ENCODE data around the gene NUBP2. TPM values are rescaled to one million over a fixed set of nuclear protein-coding genes. Genes with fewer than 3 reads are reported as not detected.

The NUBP2 gene
- total RNA-seq, 2 experiments from 2014 or later = 55.6 to 55.9 TPM

GRCh38 chr16:1777375-1778199 is 5.2 kb upstream of the NUBP2 start:
- DNase-seq (no peak), ATAC-seq (ENCODE audit: low read depth) (no peak)
- Mint-ChIP-seq H3K27me3 (no peaks in the 10 kb centered on the region), H3K36me3 (peaks cover 3% of the 10 kb centered on the region), H3K9me3 (no peaks in the 10 kb centered on the region), H3K27ac (no peak overlapping the region), H3K4me3 (no peak overlapping the region), H3K4me1 (peaks cover 12% of the 10 kb centered on the region)
- POLR2A ChIA-PET = no interaction called here

GRCh38 chr16:1778200-1779179 is 4.3 kb upstream of the NUBP2 start:
- no peak for DNase-seq
- H3K36me3 Mint-ChIP-seq = peaks cover 3% of the 10 kb centered on the region
- ATAC-seq (ENCODE audit: low read depth) = no peak
- H3K4me3 Mint-ChIP-seq = no peak overlapping the region
- no peaks in the 10 kb centered on the region for H3K27me3 Mint-ChIP-seq
- POLR2A ChIA-PET = interaction anchor here (1.5 kb wide), 1 partner anchor 9 kb away, joined by 4 read pairs; no protein-coding TSS in a partner anchor
- peak overlapping the region; percentile 20 for H3K27ac Mint-ChIP-seq
- peaks cover 14% of the 10 kb centered on the region for H3K4me1 Mint-ChIP-seq
- H3K9me3 Mint-ChIP-seq = no peaks in the 10 kb centered on the region

- no peaks in the 10 kb centered on the region for H3K27me3 Mint-ChIP-seq
- H3K4me3 Mint-ChIP-seq = no peak overlapping the region
- POLR2A ChIA-PET = interaction anchor here (1.5 kb wide), 1 partner anchor 9 kb away, joined by 4 read pairs; no protein-coding TSS in a partner anchor
- H3K36me3 Mint-ChIP-seq = peaks cover 3% of the 10 kb centered on the region
- H3K9me3 Mint-ChIP-seq = no peaks in the 10 kb centered on the region
- peaks cover 16% of the 10 kb centered on the region for H3K4me1 Mint-ChIP-seq
- ATAC-seq (ENCODE audit: low read depth) (no peak), DNase-seq (no peak)
- H3K27ac Mint-ChIP-seq = peak overlapping the region; percentile 20
Measured at GRCh38 chr16:1779234-1779701, 3.5 kb upstream of the NUBP2 start.

- POLR2A ChIA-PET = interaction anchor here (0.8 to 1.5 kb wide), 2 partner anchors 9 to 10 kb away, joined by 3 to 4 read pairs; partner anchors contain the start of gene NME3
- DNase-seq = no peak
Measured at GRCh38 chr16:1779741-1780676, 2.8 kb upstream of the NUBP2 start.

GRCh38 chr16:1780677-1781072 is 2.1 kb upstream of the NUBP2 start:
- Mint-ChIP-seq H3K4me1 (peaks cover 17% of the 10 kb centered on the region), H3K36me3 (peaks cover 3% of the 10 kb centered on the region), H3K27me3 (no peaks in the 10 kb centered on the region), H3K27ac (no peak overlapping the region), H3K4me3 (peak overlapping the region; percentile 89), H3K9me3 (no peaks in the 10 kb centered on the region)
- ATAC-seq (ENCODE audit: low read depth) (no peak), DNase-seq (no peak)
- POLR2A ChIA-PET = interaction anchor here (0.8 to 1.1 kb wide), 2 partner anchors 10 to 18 kb away, joined by 3 read pairs; partner anchors contain the start of gene NME3

More at GRCh38 chr16:1779741-1780676, 2.8 kb upstream of the NUBP2 start:
- no peak for ATAC-seq (ENCODE audit: low read depth)
- H3K9me3 Mint-ChIP-seq = no peaks in the 10 kb centered on the region
- H3K27ac Mint-ChIP-seq = no peak overlapping the region
- no peaks in the 10 kb centered on the region for H3K27me3 Mint-ChIP-seq
- H3K36me3 Mint-ChIP-seq = peaks cover 3% of the 10 kb centered on the region
- peaks cover 16% of the 10 kb centered on the region for H3K4me1 Mint-ChIP-seq
- H3K4me3 Mint-ChIP-seq = no peak overlapping the region

GRCh38 chr16:1781254-1781653 is 1.5 kb upstream of the NUBP2 start:
- Mint-ChIP-seq H3K27me3 (no peaks in the 10 kb centered on the region), H3K9me3 (no peaks in the 10 kb centered on the region), H3K27ac (peak overlapping the region; percentile 70), H3K4me1 (peaks cover 17% of the 10 kb centered on the region), H3K4me3 (peak overlapping the region; percentile 89), H3K36me3 (peaks cover 3% of the 10 kb centered on the region)
- ATAC-seq (ENCODE audit: low read depth) (no peak), DNase-seq (peak; percentile 30)
- POLR2A ChIA-PET = interaction anchor here (1.1 to 3.7 kb wide), 5 partner anchors 9 to 103 kb away, joined by 3 to 88 read pairs (median 9); partner anchors contain the start of genes EME2, FAHD1, HAGH and JPT2

- H3K4me3 Mint-ChIP-seq = peak overlapping the region; percentile 89
- H3K36me3 Mint-ChIP-seq = peaks cover 3% of the 10 kb centered on the region
- no peaks in the 10 kb centered on the region for H3K27me3 Mint-ChIP-seq
- peak overlapping the region; percentile 70 for H3K27ac Mint-ChIP-seq
- H3K9me3 Mint-ChIP-seq = no peaks in the 10 kb centered on the region
- DNase-seq (no peak), ATAC-seq (ENCODE audit: low read depth) (no peak)
- peaks cover 17% of the 10 kb centered on the region for H3K4me1 Mint-ChIP-seq
- POLR2A ChIA-PET = interaction anchor here (0.9 to 3.7 kb wide), 14 partner anchors 9 to 373 kb away, joined by 3 to 88 read pairs (median 7); partner anchors contain the start of genes EME2, FAHD1, HAGH and IFT140
Measured at GRCh38 chr16:1781758-1782407, 877 bp upstream of the NUBP2 start.

- no peak for ATAC-seq (ENCODE audit: low read depth)
- Mint-ChIP-seq H3K36me3 (peaks cover 4% of the 10 kb centered on the region), H3K9me3 (no peaks in the 10 kb centered on the region), H3K4me1 (peaks cover 19% of the 10 kb centered on the region), H3K4me3 (peak overlapping the region; percentile 45), H3K27ac (no peak overlapping the region), H3K27me3 (no peaks in the 10 kb centered on the region)
- no peak for DNase-seq
- POLR2A ChIA-PET = interaction anchor here (1.0 to 3.7 kb wide), 2 partner anchors 8 to 13 kb away, joined by 3 to 88 read pairs; partner anchors contain the start of genes EME2, IGFALS, MRPS34 and NME3
Measured at GRCh38 chr16:1784977-1785845, 2.5 kb downstream of the NUBP2 start.

GRCh38 chr16:1785846-1786170 is 3.0 kb downstream of the NUBP2 start:
- no peak for ATAC-seq (ENCODE audit: low read depth)
- no peaks in the 10 kb centered on the region for H3K27me3 Mint-ChIP-seq
- no peak for DNase-seq
- H3K4me1 Mint-ChIP-seq = peaks cover 18% of the 10 kb centered on the region
- no peak overlapping the region for H3K4me3 Mint-ChIP-seq
- POLR2A ChIA-PET = no interaction called here
- no peak overlapping the region for H3K27ac Mint-ChIP-seq
- H3K36me3 Mint-ChIP-seq = peaks cover 4% of the 10 kb centered on the region
- H3K9me3 Mint-ChIP-seq = no peaks in the 10 kb centered on the region

- Mint-ChIP-seq H3K9me3 (no peaks in the 10 kb centered on the region), H3K36me3 (peaks cover 4% of the 10 kb centered on the region), H3K27ac (no peak overlapping the region), H3K4me3 (no peak overlapping the region), H3K27me3 (no peaks in the 10 kb centered on the region), H3K4me1 (peaks cover 12% of the 10 kb centered on the region)
- DNase-seq (peak; percentile 24), ATAC-seq (ENCODE audit: low read depth) (no peak)
- POLR2A ChIA-PET = no interaction called here
Measured at GRCh38 chr16:1786242-1787055, 3.7 kb downstream of the NUBP2 start.

- Mint-ChIP-seq H3K27me3 (no peaks in the 10 kb centered on the region), H3K4me1 (peaks cover 8% of the 10 kb centered on the region), H3K36me3 (peaks cover 1% of the 10 kb centered on the region), H3K9me3 (no peaks in the 10 kb centered on the region), H3K4me3 (no peak overlapping the region), H3K27ac (no peak overlapping the region)
- DNase-seq (no peak), ATAC-seq (ENCODE audit: low read depth) (no peak)
- POLR2A ChIA-PET = no interaction called here
Measured at GRCh38 chr16:1787056-1787321, 4.2 kb downstream of the NUBP2 start.
